SK-N-SH (cell line): ENCODE measurements around the gene CREB3.

Experiments used
- EP300 ChIP-seq, 2 experiments: IDR thresholded peaks; 2 replicates each; pipeline versions ENCODE4 v1.4.0 to v1.6.1; 2012; ENCODE audit warnings: borderline replicate concordance in 1 of 2, low read depth in 1 of 2, low read length in 1 of 2
- EZH2phosphoT487 ChIP-seq: fragments of 200-600 bp; sonication (generic); IDR thresholded peaks from 2 replicates; pipeline ENCODE4 v1.6.1; 2017; ENCODE audit warnings: low read depth, mixed run types, mild to moderate bottlenecking, antibody characterized with exemption, moderate library complexity, borderline replicate concordance
- FOXM1 ChIP-seq: IDR thresholded peaks from 2 replicates; pipeline ENCODE4 v1.4.0; 2012; ENCODE audit warnings: low read depth, mild to moderate bottlenecking
- GATA2 ChIP-seq: sonication (generic); formaldehyde crosslinking; IDR thresholded peaks from 2 replicates; pipeline ENCODE4 v1.5.0; 2020; ENCODE audit warnings: mild to moderate bottlenecking, missing genetic modification reagents
- POLR2AphosphoS5 ChIP-seq: IDR thresholded peaks from 2 replicates; pipeline ENCODE4 v1.6.1; 2012; ENCODE audit warnings: low read depth, low read length
- RAD21 ChIP-seq: IDR thresholded peaks from 2 replicates; pipeline ENCODE4 v1.6.1; 2012; ENCODE audit warnings: mild to moderate bottlenecking, low read length
- RCOR1 ChIP-seq: fragments of 150-350 bp; IDR thresholded peaks from 2 replicates; pipeline ENCODE4 v1.6.1; 2017; ENCODE audit warnings: antibody characterized with exemption, low read length
- RFX5 ChIP-seq: IDR thresholded peaks from 2 replicates; pipeline ENCODE4 v1.6.1; 2012; ENCODE audit warnings: mild to moderate bottlenecking, improper control_type of control experiment, low read length
- RXRA ChIP-seq: IDR thresholded peaks from 2 replicates; pipeline ENCODE4 v1.4.0; 2012; ENCODE audit warnings: low read depth, mild to moderate bottlenecking, borderline replicate concordance
- YY1 ChIP-seq: IDR thresholded peaks from 2 replicates; pipeline ENCODE4 v1.4.0; 2012; ENCODE audit warnings: low read depth, mild to moderate bottlenecking
- TF ChIP-seq, protein P1 (sequence below): fragments of 200-600 bp; sonication (generic); IDR thresholded peaks from 2 replicates; pipeline ENCODE4 v1.6.1; 2017; ENCODE audit warnings: antibody characterized with exemption, mild to moderate bottlenecking, moderate library complexity
- TF ChIP-seq, protein P2 (sequence below): fragments of 150-350 bp; IDR thresholded peaks from 2 replicates; pipeline ENCODE4 v1.6.1; 2017; ENCODE audit warnings: antibody characterized with exemption, low read length, low read depth, borderline replicate concordance
- TF ChIP-seq, protein P3 (sequence below): IDR thresholded peaks from 2 replicates; pipeline ENCODE4 v1.4.0; 2012; ENCODE audit warnings: low read depth
- TF ChIP-seq, protein P4 (sequence below): IDR thresholded peaks from 2 replicates; pipeline ENCODE4 v1.6.1; 2012; ENCODE audit warnings: mild to moderate bottlenecking, low read depth, low read length, moderate library complexity

DNA sequence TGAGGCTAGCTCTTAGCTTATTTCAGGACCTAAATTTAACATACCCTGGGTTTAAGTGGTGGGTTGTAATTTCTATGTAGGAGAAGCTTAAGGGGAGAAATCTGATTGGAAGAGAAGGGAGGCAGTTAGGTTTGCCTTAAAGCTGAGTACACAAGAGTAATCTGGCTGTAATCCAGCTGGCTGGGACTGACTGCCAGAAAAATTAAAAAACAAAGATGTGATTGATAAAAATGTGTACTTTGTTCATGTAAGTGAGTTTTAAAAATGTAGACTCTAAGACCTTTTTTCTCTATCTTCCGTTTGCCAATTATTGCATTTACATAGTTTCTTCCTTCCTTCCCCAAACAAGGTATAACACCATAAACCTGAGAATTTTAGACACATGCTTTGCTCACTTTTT, 39.1 kb downstream of the CREB3 start:
- TF ChIP-seq, protein P1, sequence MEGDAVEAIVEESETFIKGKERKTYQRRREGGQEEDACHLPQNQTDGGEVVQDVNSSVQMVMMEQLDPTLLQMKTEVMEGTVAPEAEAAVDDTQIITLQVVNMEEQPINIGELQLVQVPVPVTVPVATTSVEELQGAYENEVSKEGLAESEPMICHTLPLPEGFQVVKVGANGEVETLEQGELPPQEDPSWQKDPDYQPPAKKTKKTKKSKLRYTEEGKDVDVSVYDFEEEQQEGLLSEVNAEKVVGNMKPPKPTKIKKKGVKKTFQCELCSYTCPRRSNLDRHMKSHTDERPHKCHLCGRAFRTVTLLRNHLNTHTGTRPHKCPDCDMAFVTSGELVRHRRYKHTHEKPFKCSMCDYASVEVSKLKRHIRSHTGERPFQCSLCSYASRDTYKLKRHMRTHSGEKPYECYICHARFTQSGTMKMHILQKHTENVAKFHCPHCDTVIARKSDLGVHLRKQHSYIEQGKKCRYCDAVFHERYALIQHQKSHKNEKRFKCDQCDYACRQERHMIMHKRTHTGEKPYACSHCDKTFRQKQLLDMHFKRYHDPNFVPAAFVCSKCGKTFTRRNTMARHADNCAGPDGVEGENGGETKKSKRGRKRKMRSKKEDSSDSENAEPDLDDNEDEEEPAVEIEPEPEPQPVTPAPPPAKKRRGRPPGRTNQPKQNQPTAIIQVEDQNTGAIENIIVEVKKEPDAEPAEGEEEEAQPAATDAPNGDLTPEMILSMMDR: no peak
- TF ChIP-seq POLR2AphosphoS5 (no peak), RCOR1 (no peak), RFX5 (no peak), EZH2phosphoT487 (no peak), RAD21 (no peak), FOXM1 (no peak), RXRA (no peak), EP300 (IDR thresholded peaks at IDR 0.05; ENCODE audit: borderline replicate concordance in 1 of 2, low read depth in 1 of 2, low read length in 1 of 2) (no peak), GATA2 (CRISPR knock-in tag) (0 out of 2 replicates have a peak, but pooled peaks have one; percentile 14), YY1 (no peak)
- TF ChIP-seq, protein P2, sequence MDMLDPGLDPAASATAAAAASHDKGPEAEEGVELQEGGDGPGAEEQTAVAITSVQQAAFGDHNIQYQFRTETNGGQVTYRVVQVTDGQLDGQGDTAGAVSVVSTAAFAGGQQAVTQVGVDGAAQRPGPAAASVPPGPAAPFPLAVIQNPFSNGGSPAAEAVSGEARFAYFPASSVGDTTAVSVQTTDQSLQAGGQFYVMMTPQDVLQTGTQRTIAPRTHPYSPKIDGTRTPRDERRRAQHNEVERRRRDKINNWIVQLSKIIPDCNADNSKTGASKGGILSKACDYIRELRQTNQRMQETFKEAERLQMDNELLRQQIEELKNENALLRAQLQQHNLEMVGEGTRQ: no peak
- TF ChIP-seq, protein P3, sequence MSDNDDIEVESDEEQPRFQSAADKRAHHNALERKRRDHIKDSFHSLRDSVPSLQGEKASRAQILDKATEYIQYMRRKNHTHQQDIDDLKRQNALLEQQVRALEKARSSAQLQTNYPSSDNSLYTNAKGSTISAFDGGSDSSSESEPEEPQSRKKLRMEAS: no peak
- TF ChIP-seq, protein P4, sequence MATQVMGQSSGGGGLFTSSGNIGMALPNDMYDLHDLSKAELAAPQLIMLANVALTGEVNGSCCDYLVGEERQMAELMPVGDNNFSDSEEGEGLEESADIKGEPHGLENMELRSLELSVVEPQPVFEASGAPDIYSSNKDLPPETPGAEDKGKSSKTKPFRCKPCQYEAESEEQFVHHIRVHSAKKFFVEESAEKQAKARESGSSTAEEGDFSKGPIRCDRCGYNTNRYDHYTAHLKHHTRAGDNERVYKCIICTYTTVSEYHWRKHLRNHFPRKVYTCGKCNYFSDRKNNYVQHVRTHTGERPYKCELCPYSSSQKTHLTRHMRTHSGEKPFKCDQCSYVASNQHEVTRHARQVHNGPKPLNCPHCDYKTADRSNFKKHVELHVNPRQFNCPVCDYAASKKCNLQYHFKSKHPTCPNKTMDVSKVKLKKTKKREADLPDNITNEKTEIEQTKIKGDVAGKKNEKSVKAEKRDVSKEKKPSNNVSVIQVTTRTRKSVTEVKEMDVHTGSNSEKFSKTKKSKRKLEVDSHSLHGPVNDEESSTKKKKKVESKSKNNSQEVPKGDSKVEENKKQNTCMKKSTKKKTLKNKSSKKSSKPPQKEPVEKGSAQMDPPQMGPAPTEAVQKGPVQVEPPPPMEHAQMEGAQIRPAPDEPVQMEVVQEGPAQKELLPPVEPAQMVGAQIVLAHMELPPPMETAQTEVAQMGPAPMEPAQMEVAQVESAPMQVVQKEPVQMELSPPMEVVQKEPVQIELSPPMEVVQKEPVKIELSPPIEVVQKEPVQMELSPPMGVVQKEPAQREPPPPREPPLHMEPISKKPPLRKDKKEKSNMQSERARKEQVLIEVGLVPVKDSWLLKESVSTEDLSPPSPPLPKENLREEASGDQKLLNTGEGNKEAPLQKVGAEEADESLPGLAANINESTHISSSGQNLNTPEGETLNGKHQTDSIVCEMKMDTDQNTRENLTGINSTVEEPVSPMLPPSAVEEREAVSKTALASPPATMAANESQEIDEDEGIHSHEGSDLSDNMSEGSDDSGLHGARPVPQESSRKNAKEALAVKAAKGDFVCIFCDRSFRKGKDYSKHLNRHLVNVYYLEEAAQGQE: no peak
